Glutamatergic neuron (in vitro differentiated cells): ENCODE results near the gene CYP2C8. TPM values are rescaled to one million over a fixed set of nuclear protein-coding genes. Genes with fewer than 3 reads are reported as not detected.
"Not testable (repeated sequence)": the region's sequence is repeated elsewhere in the genome, so short reads cannot be mapped to it uniquely, and the experiment has no call there.

Source experiments
- DNase-seq: peaks from one replicate; pipeline ENCODE4 v3.0.0; 2022
- H3K27ac Mint-ChIP-seq: one replicate; pipeline ENCODE4 v1.8.0; 2020; ENCODE audit warnings: mild to moderate bottlenecking, mixed read lengths, inconsistent platforms; ENCODE audit not compliant: unreplicated experiment
- H3K27me3 Mint-ChIP-seq: one replicate; pipeline ENCODE4 v1.8.0; 2020; ENCODE audit warnings: mild to moderate bottlenecking, moderate library complexity, mixed read lengths, inconsistent platforms; ENCODE audit not compliant: unreplicated experiment
- H3K36me3 Mint-ChIP-seq: one replicate; pipeline ENCODE4 v1.8.0; 2020; ENCODE audit warnings: mild to moderate bottlenecking, mixed read lengths, inconsistent platforms; ENCODE audit not compliant: unreplicated experiment
- H3K4me1 Mint-ChIP-seq: one replicate; pipeline ENCODE4 v1.8.0; 2020; ENCODE audit warnings: mild to moderate bottlenecking, low read depth, mixed read lengths, inconsistent platforms; ENCODE audit not compliant: unreplicated experiment
- H3K4me3 Mint-ChIP-seq: one replicate; pipeline ENCODE4 v1.8.0; 2020; ENCODE audit warnings: mild to moderate bottlenecking, mixed read lengths, inconsistent platforms; ENCODE audit not compliant: unreplicated experiment
- H3K9me3 Mint-ChIP-seq: one replicate; pipeline ENCODE4 v1.8.0; 2020; ENCODE audit warnings: mild to moderate bottlenecking, moderate library complexity, mixed read lengths, inconsistent platforms; ENCODE audit not compliant: unreplicated experiment
- total RNA-seq: library from RNA; stranded (reverse); fragmentation: NEBNext Ultra II Directional; extraction: Animal tissue kit (Norgen Biotek cat#: 25700); gene quantifications from one replicate; pipeline ENCODE4 v1.2.1, GENCODE V29; 2021; ENCODE audit not compliant: unreplicated experiment
- TF ChIP-seq, protein P1 (sequence below): fragments of 200-600 bp; sonication (generic); IDR thresholded peaks from one replicate; pipeline ENCODE4 v1.5.0; 2021; ENCODE audit not compliant: partially characterized antibody, unreplicated experiment

The CYP2C8 gene
- total RNA-seq, 1 donor from 2014 or later: 3.2 TPM

DNA sequence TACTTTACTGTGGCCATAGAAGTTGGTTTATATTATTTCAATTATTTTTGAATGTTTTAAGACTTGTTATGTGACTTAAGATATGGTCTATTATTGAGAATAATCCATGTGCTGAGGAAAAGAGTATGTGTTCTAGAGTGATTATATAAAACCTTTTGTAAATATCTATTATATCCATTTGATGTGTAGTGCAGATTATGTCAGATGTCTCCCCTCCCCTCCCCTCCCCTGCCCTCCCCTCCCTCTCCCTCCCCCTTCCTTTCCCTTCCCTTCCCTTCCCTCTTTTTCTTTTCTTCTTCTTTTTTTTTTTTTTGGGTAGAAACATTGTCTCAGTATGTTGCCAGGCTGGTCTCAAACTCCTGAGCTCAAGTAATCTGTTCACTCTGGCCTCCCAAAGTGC is 8.3 kb upstream of the CYP2C8 start:
- TF ChIP-seq, protein P1, sequence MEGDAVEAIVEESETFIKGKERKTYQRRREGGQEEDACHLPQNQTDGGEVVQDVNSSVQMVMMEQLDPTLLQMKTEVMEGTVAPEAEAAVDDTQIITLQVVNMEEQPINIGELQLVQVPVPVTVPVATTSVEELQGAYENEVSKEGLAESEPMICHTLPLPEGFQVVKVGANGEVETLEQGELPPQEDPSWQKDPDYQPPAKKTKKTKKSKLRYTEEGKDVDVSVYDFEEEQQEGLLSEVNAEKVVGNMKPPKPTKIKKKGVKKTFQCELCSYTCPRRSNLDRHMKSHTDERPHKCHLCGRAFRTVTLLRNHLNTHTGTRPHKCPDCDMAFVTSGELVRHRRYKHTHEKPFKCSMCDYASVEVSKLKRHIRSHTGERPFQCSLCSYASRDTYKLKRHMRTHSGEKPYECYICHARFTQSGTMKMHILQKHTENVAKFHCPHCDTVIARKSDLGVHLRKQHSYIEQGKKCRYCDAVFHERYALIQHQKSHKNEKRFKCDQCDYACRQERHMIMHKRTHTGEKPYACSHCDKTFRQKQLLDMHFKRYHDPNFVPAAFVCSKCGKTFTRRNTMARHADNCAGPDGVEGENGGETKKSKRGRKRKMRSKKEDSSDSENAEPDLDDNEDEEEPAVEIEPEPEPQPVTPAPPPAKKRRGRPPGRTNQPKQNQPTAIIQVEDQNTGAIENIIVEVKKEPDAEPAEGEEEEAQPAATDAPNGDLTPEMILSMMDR: no peak
- Mint-ChIP-seq H3K27me3 (no peaks in the 10 kb centered on the region), H3K27ac (no peak overlapping the region), H3K36me3 (peaks cover 4% of the 10 kb centered on the region), H3K4me1 (no peaks in the 10 kb centered on the region), H3K9me3 (peaks cover 4% of the 10 kb centered on the region), H3K4me3 (no peak overlapping the region)
- DNase-seq: no peak

DNA sequence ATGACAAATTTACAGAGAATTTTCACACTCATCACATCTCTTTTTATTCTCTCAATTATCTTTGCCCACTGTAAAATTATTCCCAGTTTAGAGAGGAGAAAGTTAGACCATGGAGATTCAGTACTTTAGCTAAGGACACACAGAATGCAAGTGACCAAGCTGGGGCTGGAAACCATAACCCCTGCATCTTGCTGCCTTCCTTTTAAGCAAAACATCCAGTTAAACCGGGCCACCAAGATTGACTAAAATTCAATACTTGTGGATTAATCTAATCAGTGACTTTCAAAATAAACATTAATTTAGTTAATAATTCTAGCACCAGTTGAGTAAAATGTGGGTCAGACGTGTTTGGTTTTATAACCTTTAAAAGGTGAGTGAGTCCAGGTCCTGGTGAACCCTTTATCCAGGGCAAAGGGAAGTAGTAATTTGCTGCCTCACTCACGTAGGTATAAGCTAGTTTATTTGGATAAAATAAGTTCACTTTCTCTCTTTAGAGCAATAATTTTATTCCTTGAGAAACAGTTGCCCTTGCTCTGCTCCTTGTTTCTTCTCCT is 1.9 kb upstream of the CYP2C8 start:
- H3K36me3 Mint-ChIP-seq: no peaks in the 10 kb centered on the region
- DNase-seq: no peak
- TF ChIP-seq, protein P1: no peak
- H3K4me1 Mint-ChIP-seq: no peaks in the 10 kb centered on the region
- H3K27ac Mint-ChIP-seq: no peak overlapping the region
- H3K9me3 Mint-ChIP-seq: no peaks in the 10 kb centered on the region
- no peaks in the 10 kb centered on the region for H3K27me3 Mint-ChIP-seq
- no peak overlapping the region for H3K4me3 Mint-ChIP-seq

DNA sequence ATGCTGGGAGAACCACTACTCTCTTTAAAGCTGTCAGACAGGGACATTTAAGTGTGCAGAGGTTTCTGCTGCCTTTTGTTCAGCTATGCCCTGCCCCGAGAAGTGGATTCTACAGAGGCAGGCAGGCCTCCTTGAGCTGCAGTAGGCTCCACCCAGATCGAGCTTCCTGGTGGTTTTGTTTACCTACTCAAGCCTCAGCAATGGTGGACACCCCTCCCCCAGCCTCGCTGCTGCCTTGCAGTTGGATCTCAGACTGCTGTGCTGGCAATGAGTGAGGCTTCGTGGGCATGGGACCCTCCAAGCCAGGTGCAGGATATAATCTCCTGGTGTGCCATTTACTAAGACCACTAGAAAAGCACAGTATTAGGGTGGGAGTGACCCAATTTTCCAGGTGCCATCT is 5.2 kb downstream of the CYP2C8 start:
- not testable (repeated sequence) for H3K4me1 Mint-ChIP-seq, H3K27me3 Mint-ChIP-seq

DNA sequence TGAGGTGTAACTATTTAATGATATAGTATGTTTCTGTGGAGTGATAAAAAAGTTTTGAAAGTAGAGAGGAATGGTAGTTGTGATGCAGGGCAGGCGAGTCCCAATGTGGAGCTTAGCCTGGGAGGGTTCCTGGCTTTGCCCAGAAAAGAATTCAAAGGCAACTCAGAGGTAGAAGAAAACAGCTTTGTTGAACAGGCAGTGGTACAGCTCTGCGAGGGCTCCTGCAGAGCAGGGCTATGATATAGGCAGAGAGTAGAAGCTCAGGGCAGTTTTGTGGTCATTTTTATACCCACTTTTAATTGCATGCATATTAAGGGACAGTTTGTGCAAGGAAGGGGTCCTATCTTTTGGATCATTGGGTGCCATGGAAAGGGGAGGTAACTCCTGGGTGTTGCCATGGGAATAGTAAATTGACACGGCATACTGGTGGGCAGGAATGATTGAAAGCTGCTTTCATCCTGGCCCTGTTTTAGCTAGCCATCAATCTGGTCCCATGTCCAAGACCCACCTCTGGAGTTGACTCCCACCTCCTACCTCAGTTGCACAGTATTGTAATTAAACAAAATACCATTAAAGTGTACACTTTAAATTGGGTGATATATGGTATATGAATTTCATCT is 12.4 kb downstream of the CYP2C8 start:
- Mint-ChIP-seq H3K27ac (no peak overlapping the region), H3K4me1 (no peaks in the 10 kb centered on the region), H3K9me3 (peaks cover 2% of the 10 kb centered on the region), H3K36me3 (no peaks in the 10 kb centered on the region), H3K27me3 (peaks cover 3% of the 10 kb centered on the region), H3K4me3 (no peak overlapping the region)
- TF ChIP-seq, protein P1: no peak
- DNase-seq: no peak

More for the DNA sequence above, 5.2 kb downstream of the CYP2C8 start:
- not testable (repeated sequence) for H3K4me3 Mint-ChIP-seq, H3K36me3 Mint-ChIP-seq, DNase-seq, H3K27ac Mint-ChIP-seq, H3K9me3 Mint-ChIP-seq

DNA sequence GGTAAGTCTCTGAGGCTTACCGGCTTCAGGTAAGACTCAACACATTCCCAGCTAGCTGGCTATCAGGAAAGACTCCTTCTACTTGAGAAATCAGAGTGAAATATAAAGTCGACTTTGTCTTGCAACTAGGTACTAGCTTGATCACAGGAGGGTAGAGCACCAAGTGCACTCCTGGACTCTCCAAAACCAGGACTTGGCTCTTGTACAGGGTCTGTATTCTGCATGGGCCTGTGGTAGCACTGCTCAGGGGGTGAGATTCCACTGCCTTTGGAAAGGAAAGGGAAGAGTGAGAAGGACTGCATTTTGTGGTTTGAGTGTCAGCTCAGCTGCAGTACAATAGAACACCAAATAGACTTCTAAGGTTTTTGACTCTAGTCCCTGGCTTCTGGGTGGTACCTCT is 19.4 kb downstream of the CYP2C8 start:
- Mint-ChIP-seq H3K4me3 (no peak overlapping the region), H3K4me1 (no peaks in the 10 kb centered on the region), H3K27ac (no peak overlapping the region), H3K36me3 (no peaks in the 10 kb centered on the region), H3K27me3 (no peaks in the 10 kb centered on the region), H3K9me3 (no peaks in the 10 kb centered on the region)
- DNase-seq: no peak
- TF ChIP-seq, protein P1: no peak
